GM12878 (cell line): ENCODE results near the gene CSTF1. TPM values are rescaled to one million over a fixed set of nuclear protein-coding genes. Genes with fewer than 3 reads are reported as not detected.

Source experiments
- ATAC-seq: fragments of 200-7000 bp; cut with Tn5 transposase; 3 replicates; pipeline ENCODE4 v1.9.1; 2020; ENCODE audit warnings: mild to moderate bottlenecking, moderate library complexity
- BruUV-seq: library from RNA; stranded (reverse); fragments of 400-500 nt; replicated peaks from 2 replicates; lab custom pipeline; 2021; lab: Mats Ljungman, UMichigan
- CTCF ChIA-PET: fragments of 300-600 bp; sonication (Branson Sonifier 250); formaldehyde crosslinking; extraction: SDS; loops from one replicate; lab custom pipeline; 2021; ENCODE audit warnings: inconsistent platforms; lab: Yijun Ruan, JAX
- POLR2A ChIA-PET: fragments of 350-600 bp; formaldehyde crosslinking; extraction: SDS; loops from one replicate; lab custom pipeline; 2021; ENCODE audit warnings: inconsistent platforms; lab: Charles Lee
- RAD21 ChIA-PET: fragments of 300-600 bp; sonication (Branson Sonifier 250); formaldehyde crosslinking; loops from one replicate; lab custom pipeline; 2023; ENCODE audit warnings: antibody characterized with exemption; ENCODE audit not compliant: unreplicated experiment; lab: Charles Lee
- SMC1A ChIA-PET: fragments of 300-600 bp; sonication (Branson Sonifier 250); formaldehyde crosslinking; loops from one replicate; lab custom pipeline; 2023; ENCODE audit not compliant: unreplicated experiment, uncharacterized antibody; lab: Charles Lee
- DNase-seq: peaks from one replicate; pipeline ENCODE4 v3.0.0-alpha.2; 2011; ENCODE audit warnings: low read depth, low spot score
- FAIRE-seq: peaks from 3 replicates; lab custom pipeline; 2011; peaks lifted over from hg19 to GRCh38; lab: Jason Lieb, UNC
- H2AFZ ChIP-seq: 2 replicates; pipeline ENCODE4 v1.6.0; 2011; ENCODE audit warnings: low read depth, low read length, control low read depth; ENCODE audit not compliant: control insufficient read depth
- H3K27ac ChIP-seq: 2 replicates; pipeline ENCODE4 v1.5.1; 2011; ENCODE audit warnings: control low read depth; ENCODE audit not compliant: control insufficient read depth, insufficient read depth
- H3K27me3 ChIP-seq, 2 experiments: replicated peaks in 1 of 2; 2 replicates each; pipeline versions ENCODE4 v1.6.0 to v1.6.1; 2011; ENCODE audit warnings: low read length in 1 of 2; ENCODE audit not compliant: control insufficient read depth in 2 of 2, insufficient read depth in 2 of 2
- H3K36me3 ChIP-seq, 2 experiments: 2 replicates each; pipeline ENCODE4 v1.5.1; 2011; ENCODE audit warnings: low read length in 1 of 2; ENCODE audit not compliant: control insufficient read depth in 2 of 2, insufficient read depth in 2 of 2
- H3K4me1 ChIP-seq: 2 replicates; pipeline ENCODE4 v1.6.1; 2011; ENCODE audit warnings: mild to moderate bottlenecking, low read length, moderate library complexity, mixed read lengths; ENCODE audit not compliant: control insufficient read depth, insufficient read depth
- H3K4me2 ChIP-seq: 2 replicates; pipeline ENCODE4 v1.6.0; 2011; ENCODE audit warnings: control low read depth; ENCODE audit not compliant: control insufficient read depth, insufficient read depth
- H3K4me3 ChIP-seq: fragments of 200-600 bp; sonication (generic); 2 replicates; pipeline ENCODE4 v1.5.1; 2016
- H3K79me2 ChIP-seq: 2 replicates; pipeline ENCODE4 v1.6.0; 2011; ENCODE audit warnings: low read length; ENCODE audit not compliant: control insufficient read depth, insufficient read depth
- H3K9ac ChIP-seq: 2 replicates; pipeline ENCODE4 v1.8.0; 2011; ENCODE audit warnings: low read length, control low read depth, mixed read lengths; ENCODE audit not compliant: control insufficient read depth, insufficient read depth
- H3K9me3 ChIP-seq: replicated peaks from 3 replicates; pipeline ENCODE4 v1.5.1; 2011; ENCODE audit warnings: mild to moderate bottlenecking, low read length; ENCODE audit not compliant: control insufficient read depth, insufficient read depth
- H4K20me1 ChIP-seq: 2 replicates; pipeline ENCODE4 v1.6.0; 2011; ENCODE audit not compliant: control insufficient read depth, insufficient read depth
- ATF2 ChIP-seq: IDR thresholded peaks from 2 replicates; pipeline ENCODE4 v1.6.1; 2012; ENCODE audit warnings: low read length, inconsistent platforms
- CREB1 ChIP-seq: IDR thresholded peaks from 2 replicates; pipeline ENCODE4 v1.6.1; 2012; ENCODE audit warnings: low read depth, mild to moderate bottlenecking, inconsistent platforms
- EGR1 ChIP-seq, 2 experiments: IDR thresholded peaks; 1 replicate in 1 of 2; 2 replicates in 1 of 2; pipeline ENCODE4 v1.6.1; 2011 to 2012; ENCODE audit warnings: low read depth in 2 of 2, low read length in 2 of 2, borderline replicate concordance in 1 of 2, mild to moderate bottlenecking in 1 of 2, moderate library complexity in 1 of 2
- IKZF2 ChIP-seq, 2 experiments: fragments of 450-650 bp; IDR thresholded peaks; 2 replicates each; pipeline ENCODE4 v1.6.1; 2017; ENCODE audit warnings: mild to moderate bottlenecking in 2 of 2, moderate library complexity in 2 of 2
- MTA2 ChIP-seq: fragments of 450-650 bp; IDR thresholded peaks from 2 replicates; pipeline ENCODE4 v1.6.1; 2016; ENCODE audit warnings: low read depth, mild to moderate bottlenecking, moderate library complexity
- MYC ChIP-seq: IDR thresholded peaks from 2 replicates; pipeline ENCODE4 v1.6.1; 2011; ENCODE audit warnings: mild to moderate bottlenecking, low read length, moderate library complexity, inconsistent platforms; ENCODE audit not compliant: insufficient read depth, insufficient replicate concordance, insufficient read length, severe bottlenecking
- SMAD1 ChIP-seq: fragments of 450-650 bp; IDR thresholded peaks from 2 replicates; pipeline ENCODE4 v1.6.1; 2018; ENCODE audit warnings: mild to moderate bottlenecking, low read depth; ENCODE audit not compliant: partially characterized antibody
- SRF ChIP-seq, 2 experiments: IDR thresholded peaks; 2 replicates each; pipeline ENCODE4 v1.6.1; 2011; ENCODE audit warnings: low read depth in 2 of 2, low read length in 2 of 2, mild to moderate bottlenecking in 1 of 2, moderate library complexity in 1 of 2
- ZNF24 ChIP-seq: fragments of 450-650 bp; IDR thresholded peaks from 2 replicates; pipeline ENCODE4 v1.6.1; 2017; ENCODE audit warnings: antibody characterized with exemption, mild to moderate bottlenecking
- ZNF274 ChIP-seq: IDR thresholded peaks from one replicate; pipeline ENCODE4 v1.8.0; 2011; ENCODE audit not compliant: insufficient read length, insufficient read depth
- WGBS: methylation state at CpG from one replicate; pipeline ENCODE4 v1.1.6; 2016; ENCODE audit warnings: low lambda C conversion rate; ENCODE audit not compliant: insufficient replicate concordance, insufficient coverage; ENCODE audit errors: missing lambda C conversion rate; 5-methylcytosine and 5-hydroxymethylcytosine counted together
- in situ Hi-C: fragments of 300-500 bp; cut with MboI; formaldehyde crosslinking; loops from 9 replicates; pipeline ENCODE4 v1.14.3; 2018; ENCODE audit warnings: mixed read lengths
- intact Hi-C: fragments of 100-400 bp; cut with micrococcal nuclease; formaldehyde crosslinking; loops from one replicate; pipeline ENCODE4 v1.14.2; 2022; ENCODE audit not compliant: unreplicated experiment
- polyA plus RNA-seq, 11 experiments: library from polyadenylated mRNA; depleted of rRNA in 4 of 11; unstranded in 6 of 11; stranded (reverse) in 5 of 11; fragments of >200 nt; fragmentation: Nextera tagmentation in 4 of 11; fragmentation: Illumina TruSeq in 1 of 11; extraction: Ambion mirVana in 4 of 11; extraction: Trizol in 1 of 11; gene quantifications; 1 replicate in 1 of 11; 2 replicates in 10 of 11; pipeline versions ENCODE4 v1.2.1 to v1.2.3, GENCODE V29; 2011 to 2016; ENCODE audit warnings: inconsistent platforms in 2 of 11, missing spikeins in 2 of 11, low read depth in 1 of 11
- total RNA-seq, 4 experiments: library from RNA; depleted of rRNA in 3 of 4; stranded (reverse); fragments of >200 nt in 3 of 4; fragmentation: Illumina TruSeq in 1 of 4; extraction: Trizol in 1 of 4; gene quantifications; 2 replicates each; pipeline versions ENCODE4 v1.2.1 to v1.2.3, GENCODE V29; 2013 to 2021
- TF ChIP-seq, protein P1 (sequence below): fragments of 450-650 bp; formaldehyde crosslinking; IDR thresholded peaks from 2 replicates; pipeline ENCODE4 v1.4.0; 2020; ENCODE audit warnings: mild to moderate bottlenecking, moderate library complexity
- TF ChIP-seq, protein P2 (sequence below): fragments of 450-650 bp; IDR thresholded peaks from 2 replicates; pipeline ENCODE4 v1.6.1; 2018; ENCODE audit warnings: borderline replicate concordance, mild to moderate bottlenecking; ENCODE audit not compliant: partially characterized antibody

CSTF1 gene
- total and polyA plus RNA-seq, 10 of the 15 experiments (the other 5 are each of a cell fraction or from before 2014, with no cell fraction given), result 41.8 to 89.1 (median 50.1) TPM

DNA sequence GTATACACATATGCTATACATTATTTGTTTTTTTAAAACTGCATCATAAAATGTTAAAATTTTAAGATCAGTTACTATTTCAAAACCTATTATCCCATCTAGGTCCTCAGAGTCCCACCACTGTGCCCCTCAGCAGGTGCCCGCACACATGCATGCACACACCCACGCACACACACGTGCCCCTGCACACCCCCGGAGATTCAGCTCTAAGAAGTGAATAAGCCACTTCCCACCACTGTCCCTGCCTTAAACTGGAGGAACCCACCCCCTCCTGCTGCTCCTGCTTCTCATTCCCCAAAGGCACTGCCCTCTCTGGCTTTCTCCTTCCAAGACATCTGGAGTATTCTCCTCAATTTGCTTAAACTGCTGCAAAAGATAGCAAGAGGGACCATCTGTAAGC, 39.1 kb upstream of the CSTF1 start (continued):
- TF ChIP-seq, protein P1, sequence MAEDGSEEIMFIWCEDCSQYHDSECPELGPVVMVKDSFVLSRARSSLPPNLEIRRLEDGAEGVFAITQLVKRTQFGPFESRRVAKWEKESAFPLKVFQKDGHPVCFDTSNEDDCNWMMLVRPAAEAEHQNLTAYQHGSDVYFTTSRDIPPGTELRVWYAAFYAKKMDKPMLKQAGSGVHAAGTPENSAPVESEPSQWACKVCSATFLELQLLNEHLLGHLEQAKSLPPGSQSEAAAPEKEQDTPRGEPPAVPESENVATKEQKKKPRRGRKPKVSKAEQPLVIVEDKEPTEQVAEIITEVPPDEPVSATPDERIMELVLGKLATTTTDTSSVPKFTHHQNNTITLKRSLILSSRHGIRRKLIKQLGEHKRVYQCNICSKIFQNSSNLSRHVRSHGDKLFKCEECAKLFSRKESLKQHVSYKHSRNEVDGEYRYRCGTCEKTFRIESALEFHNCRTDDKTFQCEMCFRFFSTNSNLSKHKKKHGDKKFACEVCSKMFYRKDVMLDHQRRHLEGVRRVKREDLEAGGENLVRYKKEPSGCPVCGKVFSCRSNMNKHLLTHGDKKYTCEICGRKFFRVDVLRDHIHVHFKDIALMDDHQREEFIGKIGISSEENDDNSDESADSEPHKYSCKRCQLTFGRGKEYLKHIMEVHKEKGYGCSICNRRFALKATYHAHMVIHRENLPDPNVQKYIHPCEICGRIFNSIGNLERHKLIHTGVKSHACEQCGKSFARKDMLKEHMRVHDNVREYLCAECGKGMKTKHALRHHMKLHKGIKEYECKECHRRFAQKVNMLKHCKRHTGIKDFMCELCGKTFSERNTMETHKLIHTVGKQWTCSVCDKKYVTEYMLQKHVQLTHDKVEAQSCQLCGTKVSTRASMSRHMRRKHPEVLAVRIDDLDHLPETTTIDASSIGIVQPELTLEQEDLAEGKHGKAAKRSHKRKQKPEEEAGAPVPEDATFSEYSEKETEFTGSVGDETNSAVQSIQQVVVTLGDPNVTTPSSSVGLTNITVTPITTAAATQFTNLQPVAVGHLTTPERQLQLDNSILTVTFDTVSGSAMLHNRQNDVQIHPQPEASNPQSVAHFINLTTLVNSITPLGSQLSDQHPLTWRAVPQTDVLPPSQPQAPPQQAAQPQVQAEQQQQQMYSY, result no peak
- TF ChIP-seq EGR1 (IDR thresholded peaks at IDR 0.05; ENCODE audit: borderline replicate concordance in 1 of 2, low read depth in 2 of 2, low read length in 2 of 2), result no peak
- no peak for TF ChIP-seq SRF (IDR thresholded peaks at IDR 0.05; ENCODE audit: low read depth in 2 of 2, low read length in 2 of 2)
- TF ChIP-seq MYC, result no peak
- TF ChIP-seq, all 136 proteins: peak for 0

DNA sequence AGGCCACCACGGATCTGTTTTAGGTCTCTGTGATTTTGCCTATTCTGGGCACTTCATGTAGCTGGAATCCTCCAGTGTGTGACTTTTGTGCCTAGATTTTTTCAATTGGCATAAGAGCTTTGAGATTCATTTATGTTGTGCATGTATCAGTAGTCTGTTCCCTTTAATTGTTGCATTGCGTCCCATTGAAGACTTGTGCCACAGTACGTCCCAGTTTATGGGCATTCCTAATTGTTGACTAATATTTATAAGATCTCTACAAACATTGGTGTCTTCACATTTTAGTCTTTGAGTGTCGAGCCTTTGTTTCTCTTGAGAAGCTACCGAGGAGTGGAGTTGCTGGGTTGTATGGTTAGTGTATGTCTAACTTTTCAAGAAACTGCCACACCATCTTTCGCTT, 34.4 kb upstream of the CSTF1 start:
- Histone ChIP-seq H3K4me2 (no peak overlapping the region), H3K9me3 (no peaks in the 10 kb centered on the region), H3K36me3 (no peaks in the 10 kb centered on the region), H3K9ac (no peak overlapping the region), H4K20me1 (no peaks in the 10 kb centered on the region), H3K27ac (no peak overlapping the region), H3K79me2 (no peaks in the 10 kb centered on the region), H3K4me3 (no peak overlapping the region), H2AFZ (no peak overlapping the region), H3K4me1 (no peaks in the 10 kb centered on the region), H3K27me3 (no peaks in the 10 kb centered on the region)
- ATAC-seq, result no peak
- FAIRE-seq, result no peak
- WGBS, result 60% methylated on average over 6 of the region's 6 CpGs
- DNase-seq, result no peak
- ChIA-PET POLR2A (interaction anchor here (1.1 kb wide), 1 partner anchor 14 kb away, joined by 3 read pairs; no protein-coding TSS in a partner anchor), RAD21 (interaction anchor here (0.5 to 1.5 kb wide), 4 partner anchors 9 to 34 kb away, joined by 3 to 4 read pairs (median 4); partner anchors contain the start of genes AURKA and CSTF1), SMC1A (interaction anchor here (0.9 to 1.2 kb wide), 2 partner anchors 9 to 108 kb away, joined by 3 to 4 read pairs; no protein-coding TSS in a partner anchor), CTCF (no interaction called here)
- in situ Hi-C loops, result no loop called here
- no TSS peak for BruUV-seq
- intact Hi-C loops, result no loop called here
- TF ChIP-seq ZNF24 (no peak), ATF2 (no peak), MTA2 (no peak), IKZF2 (IDR thresholded peaks at IDR 0.05) (no peak), ZNF274 (no peak), CREB1 (no peak), SMAD1 (no peak)
- TF ChIP-seq, protein P2, sequence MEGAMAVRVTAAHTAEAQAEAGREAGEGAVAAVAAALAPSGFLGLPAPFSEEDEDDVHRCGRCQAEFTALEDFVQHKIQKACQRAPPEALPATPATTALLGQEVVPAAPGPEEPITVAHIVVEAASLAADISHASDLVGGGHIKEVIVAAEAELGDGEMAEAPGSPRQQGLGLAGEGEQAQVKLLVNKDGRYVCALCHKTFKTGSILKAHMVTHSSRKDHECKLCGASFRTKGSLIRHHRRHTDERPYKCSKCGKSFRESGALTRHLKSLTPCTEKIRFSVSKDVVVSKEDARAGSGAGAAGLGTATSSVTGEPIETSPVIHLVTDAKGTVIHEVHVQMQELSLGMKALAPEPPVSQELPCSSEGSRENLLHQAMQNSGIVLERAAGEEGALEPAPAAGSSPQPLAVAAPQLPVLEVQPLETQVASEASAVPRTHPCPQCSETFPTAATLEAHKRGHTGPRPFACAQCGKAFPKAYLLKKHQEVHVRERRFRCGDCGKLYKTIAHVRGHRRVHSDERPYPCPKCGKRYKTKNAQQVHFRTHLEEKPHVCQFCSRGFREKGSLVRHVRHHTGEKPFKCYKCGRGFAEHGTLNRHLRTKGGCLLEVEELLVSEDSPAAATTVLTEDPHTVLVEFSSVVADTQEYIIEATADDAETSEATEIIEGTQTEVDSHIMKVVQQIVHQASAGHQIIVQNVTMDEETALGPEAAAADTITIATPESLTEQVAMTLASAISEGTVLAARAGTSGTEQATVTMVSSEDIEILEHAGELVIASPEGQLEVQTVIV, result no peak
